ENCODE measurements around the gene PRR36. TPM values are rescaled to one million over a fixed set of nuclear protein-coding genes. Genes with fewer than 3 reads are reported as not detected.

Gene PRR36
- total and polyA plus RNA-seq, 12 donors: 0.01 to 0.07 (median 0.05) TPM; not detected in 9

- intact Hi-C loops (cut with DNase I): no loop called here
- H3K9me3 ChIP-seq: peaks cover 0 to 37% (median 18%) of the 10 kb centered on the region in 11 donors
- DNase-seq (no peak), ATAC-seq (no peak)
- H3K4me1 ChIP-seq: peaks cover 0 to 10% (median 0%) of the 10 kb centered on the region in 9 donors
- H3K27me3 ChIP-seq: peaks cover 0 to 26% (median 22%) of the 10 kb centered on the region in 7 donors
- H3K36me3 ChIP-seq: no peaks in the 10 kb centered on the region
- WGBS, 2 donors: 48 to 71% methylated on average over 2 of the region's 2 CpGs
- no peak for TF ChIP-seq CTCF (IDR thresholded peaks at IDR 0.05)
- H3K27ac ChIP-seq: no peak overlapping the region
- H3K4me3 ChIP-seq: no peak overlapping the region
Observed at GRCh38 chr19:7818806-7819205, 55.4 kb downstream of the PRR36 start.

Other genes starting within 250 kb of the PRR36 start
- gene XAB2, start 244.8 kb downstream of the PRR36 start, total RNA-seq: 10 to 100 TPM; 18.6 to 25.1 (median 22.4) TPM
- 10 to 100 TPM; 28.0 to 31.9 TPM for gene XAB2, start 244.8 kb downstream of the PRR36 start, polyA plus RNA-seq
- gene PET100, start 244.6 kb downstream of the PRR36 start, total RNA-seq: 100 to 1,000 TPM; 119 to 230 (median 150) TPM
- gene PET100, start 244.6 kb downstream of the PRR36 start, polyA plus RNA-seq: 1,000 to 10,000 TPM in 1 of 2 donors, 10 to 100 TPM in 1; 99.1 to 1,041 TPM
- 1 to 10 TPM in 5 of 10 donors, under 1 TPM in 3, not detected in 2; 0.35 to 3.8 (median 2.3) TPM for gene PCP2, start 240.7 kb downstream of the PRR36 start, total RNA-seq
- gene PCP2, start 240.7 kb downstream of the PRR36 start, polyA plus RNA-seq: 1 to 10 TPM in 1 of 2 donors, under 1 TPM in 1; 0.67 to 1.0 TPM
- 10 to 100 TPM in 2 of 10 donors, 1 to 10 TPM in 8; 1.6 to 19.6 (median 2.5) TPM for gene STXBP2, start 237.3 kb downstream of the PRR36 start, total RNA-seq
- 1 to 10 TPM; 6.0 to 6.7 TPM for gene STXBP2, start 237.3 kb downstream of the PRR36 start, polyA plus RNA-seq
- gene RETN, start 205.3 kb downstream of the PRR36 start, total RNA-seq: under 1 TPM in 2 of 10 donors, not detected in 8; 0.51 to 0.76 TPM
- gene RETN, start 205.3 kb downstream of the PRR36 start, polyA plus RNA-seq: 10 to 100 TPM in 1 of 2 donors, 1 to 10 TPM in 1; 8.5 to 12.6 TPM
- gene MCEMP1, start 197.3 kb downstream of the PRR36 start, total RNA-seq: 1 to 10 TPM in 1 of 10 donors, under 1 TPM in 5, not detected in 4; 0.17 to 1.2 (median 0.25) TPM
- under 1 TPM in 1 of 2 donors, not detected in 1; 0.71 TPM for gene MCEMP1, start 197.3 kb downstream of the PRR36 start, polyA plus RNA-seq
- 100 to 1,000 TPM in 3 of 10 donors, 10 to 100 TPM in 7; 75.3 to 132 (median 86.0) TPM for gene TRAPPC5, start 193.6 kb downstream of the PRR36 start, total RNA-seq
- gene TRAPPC5, start 193.6 kb downstream of the PRR36 start, polyA plus RNA-seq: 100 to 1,000 TPM; 149 to 388 TPM
- gene FCER2, start 172.3 kb downstream of the PRR36 start, total RNA-seq: 1 to 10 TPM in 1 of 10 donors, under 1 TPM in 4, not detected in 5; 0.21 to 1.0 (median 0.44) TPM
- gene FCER2, start 172.3 kb downstream of the PRR36 start, polyA plus RNA-seq: under 1 TPM; 0.13 to 0.44 TPM
- gene CLEC4G, start 142.3 kb downstream of the PRR36 start, total RNA-seq: 1 to 10 TPM in 3 of 10 donors, under 1 TPM in 4, not detected in 3; 0.25 to 4.2 (median 0.91) TPM
- gene CLEC4G, start 142.3 kb downstream of the PRR36 start, polyA plus RNA-seq: under 1 TPM; 0.20 to 0.73 TPM
- gene CD209, start 126.9 kb downstream of the PRR36 start, total RNA-seq: 10 to 100 TPM in 2 of 10 donors, 1 to 10 TPM in 8; 1.6 to 29.6 (median 4.6) TPM
- gene CD209, start 126.9 kb downstream of the PRR36 start, polyA plus RNA-seq: under 1 TPM; 0.54 to 0.95 TPM
- not detected for gene CLEC4M, start 111.1 kb downstream of the PRR36 start, total RNA-seq
- not detected for gene CLEC4M, start 111.1 kb downstream of the PRR36 start, polyA plus RNA-seq
- gene EVI5L, start 44.2 kb downstream of the PRR36 start, total RNA-seq: 10 to 100 TPM; 16.8 to 26.3 (median 20.3) TPM
- 10 to 100 TPM; 12.9 to 21.0 TPM for gene EVI5L, start 44.2 kb downstream of the PRR36 start, polyA plus RNA-seq
- gene LRRC8E, start 14.1 kb upstream of the PRR36 start, total RNA-seq: 1 to 10 TPM in 5 of 10 donors, under 1 TPM in 5; 0.33 to 3.3 (median 0.99) TPM
- 1 to 10 TPM in 1 of 2 donors, under 1 TPM in 1; 0.66 to 1.2 TPM for gene LRRC8E, start 14.1 kb upstream of the PRR36 start, polyA plus RNA-seq
- 10 to 100 TPM; 21.3 to 32.5 (median 24.6) TPM for gene MAP2K7, start 29.5 kb upstream of the PRR36 start, total RNA-seq
- gene MAP2K7, start 29.5 kb upstream of the PRR36 start, polyA plus RNA-seq: 10 to 100 TPM; 13.1 to 53.8 TPM
- 10 to 100 TPM in 2 of 10 donors, 1 to 10 TPM in 8; 1.1 to 11.6 (median 4.7) TPM for gene TGFBR3L, start 40.4 kb upstream of the PRR36 start, total RNA-seq
- 1 to 10 TPM; 1.9 to 2.3 TPM for gene TGFBR3L, start 40.4 kb upstream of the PRR36 start, polyA plus RNA-seq
- gene SNAPC2, start 45.9 kb upstream of the PRR36 start, total RNA-seq: 10 to 100 TPM in 3 of 10 donors, 1 to 10 TPM in 7; 5.7 to 12.9 (median 9.5) TPM
- 10 to 100 TPM in 1 of 2 donors, 1 to 10 TPM in 1; 7.3 to 26.1 TPM for gene SNAPC2, start 45.9 kb upstream of the PRR36 start, polyA plus RNA-seq
- gene CTXN1, start 51.7 kb upstream of the PRR36 start, total RNA-seq: under 1 TPM in 6 of 10 donors, not detected in 4; 0.18 to 0.44 (median 0.24) TPM
- under 1 TPM in 1 of 2 donors, not detected in 1; 0.74 TPM for gene CTXN1, start 51.7 kb upstream of the PRR36 start, polyA plus RNA-seq
- 10 to 100 TPM; 54.9 to 97.5 (median 71.4) TPM for gene TIMM44, start 69.3 kb upstream of the PRR36 start, total RNA-seq
- 100 to 1,000 TPM; 110 to 188 TPM for gene TIMM44, start 69.3 kb upstream of the PRR36 start, polyA plus RNA-seq
- 10 to 100 TPM; 44.2 to 60.1 (median 55.3) TPM for gene ELAVL1, start 131.3 kb upstream of the PRR36 start, total RNA-seq
- 10 to 100 TPM; 11.6 to 31.7 TPM for gene ELAVL1, start 131.3 kb upstream of the PRR36 start, polyA plus RNA-seq
- not detected for gene CCL25, start 178.4 kb upstream of the PRR36 start, total RNA-seq
- gene CCL25, start 178.4 kb upstream of the PRR36 start, polyA plus RNA-seq: not detected